NCI-H146 (cell line): ENCODE measurements around the gene SDC4.
"Not testable (repeated sequence)": the region's sequence is repeated elsewhere in the genome, so short reads cannot be mapped to it uniquely, and the experiment has no call there.

Experiments used
- DNase-seq: peaks from one replicate; lab custom pipeline; 2025; lab: John Stamatoyannopoulos, UW

The SDC4 gene

DNA sequence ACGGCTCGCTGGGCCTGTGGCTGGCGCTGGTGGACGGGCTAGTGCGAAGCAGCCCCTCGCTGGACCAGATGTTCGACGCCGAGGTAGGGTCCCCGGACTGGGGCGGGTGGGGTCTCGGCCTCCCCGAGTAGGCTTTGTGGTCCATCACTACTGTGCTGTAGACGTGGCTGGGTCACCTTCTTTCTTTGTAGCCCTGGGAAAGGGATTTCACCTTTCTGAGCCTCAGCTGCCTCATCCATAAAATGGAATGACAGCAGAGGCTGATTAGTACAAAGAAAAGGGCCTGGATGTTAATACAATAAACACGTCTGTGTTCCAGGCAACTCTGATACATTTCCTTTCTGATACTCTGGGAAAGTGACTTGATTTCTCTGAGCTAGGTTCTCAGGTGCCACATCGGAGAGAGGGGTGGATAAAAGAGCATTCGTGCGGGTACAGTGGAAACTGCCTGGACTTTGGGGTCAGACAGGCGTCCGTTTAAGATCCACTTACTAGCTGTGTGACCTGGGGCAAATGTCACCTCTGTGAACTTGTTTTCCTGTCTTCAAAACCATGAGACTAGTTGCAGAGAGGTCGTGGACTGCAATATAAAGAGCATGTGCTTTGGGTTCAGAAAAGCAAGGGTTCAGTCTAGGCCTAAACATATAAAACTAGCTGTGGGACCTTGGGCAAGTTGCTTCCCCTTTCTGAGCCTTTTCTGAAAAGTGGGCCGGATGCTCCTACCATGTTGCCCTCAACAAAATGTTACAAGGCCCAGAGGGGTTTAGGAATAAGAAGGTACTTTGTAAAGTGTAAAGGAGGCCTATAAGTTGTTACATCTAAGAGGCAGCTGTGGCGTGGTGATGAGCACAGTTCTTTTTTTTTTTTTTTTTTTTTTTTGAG, 15.6 kb upstream of the SDC4 start:
- no peak for DNase-seq

DNA sequence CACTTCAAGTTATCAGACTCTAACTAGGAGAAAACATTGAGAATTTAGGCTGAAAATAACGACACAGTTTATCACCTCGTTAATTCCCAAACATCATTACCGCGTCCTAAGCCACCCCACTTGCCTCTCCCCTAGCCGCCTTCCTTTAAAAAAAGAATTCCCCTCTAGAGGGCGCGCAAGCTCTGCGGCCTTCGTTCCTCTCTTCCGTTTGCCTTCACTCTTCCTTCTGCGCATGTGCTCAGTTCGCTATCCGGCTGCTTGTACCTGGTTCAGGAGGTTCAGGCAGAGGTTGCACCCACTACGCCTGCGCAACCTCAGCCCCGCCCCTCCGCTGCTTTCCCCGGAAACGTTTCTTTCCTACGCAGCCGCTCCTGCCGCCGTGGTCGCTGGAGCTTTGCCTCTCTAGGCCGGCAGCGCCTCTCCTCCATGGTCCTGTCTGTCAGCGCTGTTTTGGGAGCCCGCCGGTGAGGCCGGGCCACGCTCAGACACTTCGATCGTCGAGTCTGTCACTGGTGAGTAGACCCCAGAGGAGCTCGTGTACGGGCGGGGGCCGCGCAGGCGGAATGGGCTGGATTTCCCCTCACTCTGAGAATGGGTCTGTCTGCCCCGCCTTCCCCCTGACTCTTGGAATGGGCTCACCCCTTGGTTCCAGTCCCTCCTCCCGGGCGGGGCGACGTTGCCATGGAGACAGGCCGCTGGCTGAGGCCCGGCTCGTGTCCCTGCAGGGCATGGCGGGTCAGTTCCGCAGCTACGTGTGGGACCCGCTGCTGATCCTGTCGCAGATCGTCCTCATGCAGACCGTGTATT, 14.8 kb upstream of the SDC4 start, which contains the start of gene SYS1:
SYS1 (plus strand) TSS at position 353 of the 807 bp plus-strand sequence; CDS start at position 729, 376 bp downstream.
- DNase-seq = peak; percentile 99

DNA sequence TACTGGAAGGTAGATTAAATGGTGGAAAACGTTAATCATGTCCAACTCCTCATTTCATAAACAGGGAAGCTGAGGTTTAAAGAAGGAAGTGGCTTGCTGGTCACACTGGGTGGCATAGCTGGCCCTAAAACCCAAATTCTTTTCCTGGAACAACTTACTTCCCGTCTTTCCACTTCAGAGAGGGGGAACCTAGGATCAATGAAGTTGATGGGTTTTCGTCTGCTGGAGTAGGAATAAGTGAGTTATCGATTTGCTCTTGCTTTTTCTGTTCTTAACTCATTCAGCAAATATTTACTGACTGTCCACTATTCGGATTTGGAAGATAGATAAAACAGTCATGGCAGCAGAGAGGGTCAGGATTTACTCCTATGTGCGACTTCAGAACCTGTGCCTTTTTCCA, 13.6 kb upstream of the SDC4 start:
- DNase-seq = no peak

DNA sequence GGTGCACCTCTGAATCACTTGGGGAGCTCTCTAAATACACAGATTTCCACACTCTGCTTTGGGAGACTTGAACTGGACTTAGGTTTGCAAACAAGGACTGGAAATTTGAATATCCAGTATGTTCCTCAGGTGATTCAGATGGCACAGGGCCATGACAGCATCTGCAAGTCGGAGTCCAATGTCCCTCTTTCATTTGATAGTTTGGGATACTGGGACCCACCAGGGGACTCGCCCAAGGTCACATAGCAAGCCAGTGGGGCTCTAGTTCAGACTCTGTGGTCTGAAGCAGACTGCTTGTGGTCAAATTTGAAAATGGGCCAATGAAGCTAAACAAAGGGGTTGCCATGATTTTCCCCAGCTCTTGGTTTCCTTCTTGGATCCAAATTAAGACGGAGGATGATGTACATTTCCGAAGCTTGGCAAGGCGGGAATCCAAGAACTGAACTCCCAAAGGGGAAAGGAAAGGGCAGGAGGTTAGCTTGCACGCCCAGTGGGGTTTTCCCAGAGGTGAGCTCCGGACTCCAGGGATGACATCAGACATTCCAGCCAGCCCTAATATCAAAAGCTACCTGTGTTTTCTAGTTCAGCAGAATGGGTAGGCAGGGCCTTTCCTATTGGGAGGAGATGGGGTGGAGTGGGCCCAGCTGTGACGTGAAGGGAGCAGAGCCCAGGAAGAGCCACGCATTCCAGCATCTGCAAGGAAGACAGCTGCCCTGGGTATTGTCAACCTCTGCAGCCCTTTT, 11.4 kb upstream of the SDC4 start:
- DNase-seq = no peak

DNA sequence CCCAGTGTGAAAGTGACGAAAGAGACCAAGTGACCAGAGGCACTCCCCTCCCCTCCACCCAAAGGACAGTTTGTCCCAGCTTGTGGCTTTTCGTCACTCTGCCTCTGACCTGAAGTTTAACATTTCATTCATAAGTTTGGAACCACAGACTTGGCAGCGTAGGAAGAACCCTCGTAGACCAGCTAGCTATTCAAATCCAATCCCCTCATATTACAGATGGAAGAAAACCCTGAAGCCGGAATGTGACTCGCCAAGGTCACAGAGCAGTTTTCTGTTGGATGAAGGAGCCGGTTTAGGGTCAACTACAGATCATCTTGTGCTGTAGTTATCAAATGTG, 10.8 kb upstream of the SDC4 start:
- no peak for DNase-seq

DNA sequence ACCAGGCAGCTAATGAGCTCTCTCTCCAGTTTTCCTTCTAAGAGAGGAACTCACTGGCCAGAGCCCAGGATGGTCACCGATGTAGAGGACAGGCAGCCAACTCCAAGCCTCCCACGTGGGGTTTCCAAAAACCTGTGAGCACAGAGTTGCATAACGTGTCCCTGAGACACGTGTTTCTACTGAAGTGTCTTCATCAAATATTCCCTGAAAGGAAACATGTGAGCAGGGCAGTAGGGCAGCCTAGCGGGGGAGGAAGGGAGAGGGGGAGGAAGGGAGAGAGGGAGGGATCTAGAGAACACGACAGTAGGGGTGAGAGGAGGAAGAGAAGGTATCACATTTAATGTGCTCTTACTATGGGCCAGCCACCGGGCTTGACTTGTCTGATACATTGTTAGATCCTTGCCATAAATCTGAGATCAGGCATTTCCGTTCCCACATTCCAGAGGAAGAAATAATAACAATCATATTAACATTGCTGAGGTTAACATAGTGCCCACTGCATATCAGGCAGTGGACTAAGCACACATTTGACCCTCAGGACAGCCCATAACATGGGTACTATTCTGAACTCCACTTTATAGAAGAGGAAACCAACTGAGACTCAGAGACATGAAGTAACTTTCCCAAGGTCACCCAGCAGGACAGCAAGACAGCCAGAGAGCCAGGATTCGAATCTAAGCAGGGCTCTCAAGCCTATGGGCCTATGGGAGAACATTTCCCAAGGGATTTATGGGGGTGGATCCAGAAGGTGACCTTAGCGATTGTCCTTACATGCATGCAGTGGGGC, 10.3 kb upstream of the SDC4 start:
- no peak for DNase-seq

DNA sequence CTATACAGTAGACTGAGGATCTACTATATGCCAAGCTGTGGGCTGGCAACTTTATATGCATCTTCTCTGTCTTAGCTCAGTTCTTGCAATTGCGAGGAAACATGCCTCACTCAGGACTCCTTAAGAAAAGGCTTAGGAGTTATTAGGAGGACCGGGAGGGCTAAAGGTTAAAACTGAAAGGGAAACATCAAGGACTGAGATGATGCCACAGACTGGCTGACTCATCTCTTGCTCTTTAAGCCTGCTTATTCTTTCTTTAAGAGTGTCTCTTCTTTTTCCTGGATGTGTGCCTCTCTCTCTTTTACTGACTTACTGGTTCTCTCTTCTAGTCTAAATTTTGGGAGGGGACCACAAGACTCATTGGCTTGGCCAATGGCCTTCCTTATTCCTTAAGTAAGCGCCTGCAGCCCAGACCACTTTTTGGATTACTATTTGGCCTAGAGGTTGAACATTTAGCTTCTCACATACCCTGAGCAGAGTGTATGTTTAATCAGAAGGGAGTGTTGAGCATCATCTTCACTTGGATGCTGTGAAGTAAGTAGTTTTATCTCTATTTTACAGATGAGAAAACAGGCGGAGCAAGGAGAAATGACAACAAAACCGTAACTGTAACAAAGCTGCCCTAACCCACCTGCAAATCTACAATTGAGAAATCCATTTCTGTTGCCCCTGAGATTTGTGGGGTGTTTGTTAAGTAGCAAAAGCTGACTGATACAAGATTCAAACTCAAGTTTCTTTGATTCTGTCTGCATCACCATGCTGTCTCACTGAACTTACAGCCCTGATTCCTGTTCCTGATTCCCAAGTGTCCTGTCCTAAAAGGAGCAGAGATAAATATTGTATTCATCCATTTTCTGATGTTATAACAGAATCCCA, 7.2 kb upstream of the SDC4 start:
- DNase-seq = no peak

DNA sequence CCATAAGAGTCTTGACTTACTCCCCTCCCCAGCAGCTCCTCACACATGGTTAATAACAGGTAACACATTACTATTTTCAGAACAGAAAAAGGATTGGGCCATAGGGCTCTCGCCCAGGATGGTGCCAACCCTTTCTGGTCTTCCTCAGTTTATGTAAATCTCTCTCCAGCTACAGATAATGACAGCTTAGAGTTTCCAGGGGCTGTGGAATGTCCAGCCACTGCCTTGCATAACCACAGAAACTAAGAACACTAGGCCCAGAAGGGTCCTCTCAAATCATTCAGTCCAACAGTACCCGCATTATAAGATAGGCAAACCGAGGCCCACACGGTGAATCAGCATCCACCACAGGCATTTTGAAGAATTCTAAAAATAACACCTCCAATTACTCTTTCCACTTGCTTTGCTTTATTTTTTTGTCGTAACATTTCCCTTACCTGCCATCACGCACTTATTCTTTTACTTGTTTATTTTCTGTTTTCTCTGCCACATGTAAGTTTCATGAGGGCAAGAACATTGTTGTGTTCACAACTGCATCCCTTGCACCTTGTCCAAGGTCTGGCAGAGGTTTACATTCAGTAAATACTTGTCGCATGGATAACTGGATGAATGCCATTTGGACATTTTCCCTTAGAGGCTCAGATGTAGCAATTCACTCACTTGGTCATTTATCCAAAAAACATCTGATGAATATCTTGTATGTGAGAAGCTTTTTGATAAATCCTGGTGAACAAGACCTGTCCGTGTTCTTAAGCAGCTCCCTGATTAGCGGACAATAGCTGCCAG, 6.4 kb upstream of the SDC4 start:
- DNase-seq = no peak

DNA sequence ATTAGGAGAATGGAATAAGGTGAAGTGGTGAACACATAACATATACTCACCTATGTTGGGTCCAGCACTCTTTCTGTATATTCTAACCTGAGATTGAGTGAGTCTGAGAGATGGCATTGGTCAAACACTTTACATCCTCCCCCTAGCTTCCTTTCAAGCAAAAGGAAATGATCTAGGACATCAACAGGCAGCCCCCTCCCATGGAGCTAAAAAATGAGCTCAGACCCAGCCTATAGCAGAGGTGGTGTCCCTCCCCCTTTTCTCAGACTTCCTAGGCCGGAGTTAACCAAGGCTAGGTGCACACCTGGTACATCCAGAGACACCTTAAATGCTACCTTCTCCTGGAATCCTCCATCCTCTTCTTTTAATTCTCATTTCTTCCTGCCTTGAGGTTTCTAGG, 5.5 kb upstream of the SDC4 start:
- no peak for DNase-seq

DNA sequence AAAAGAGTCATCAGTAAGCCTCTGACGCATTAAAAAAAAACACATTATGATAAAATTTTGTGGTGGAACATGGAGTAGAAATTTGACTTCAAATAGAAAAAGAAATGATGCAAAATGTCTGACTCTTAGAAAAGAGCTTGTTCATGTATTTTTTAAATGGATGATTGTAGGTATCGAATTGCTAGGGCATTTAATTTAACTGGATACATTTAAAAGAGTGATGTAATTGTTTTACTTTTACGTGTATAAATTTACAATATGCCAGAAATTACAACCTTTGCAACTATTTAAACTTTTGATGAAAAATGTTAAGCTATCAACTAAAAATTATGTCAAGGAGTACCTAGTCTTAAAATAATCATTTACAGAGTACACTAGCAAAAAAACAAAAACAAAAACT, 4.5 kb upstream of the SDC4 start:
- DNase-seq = no peak

DNA sequence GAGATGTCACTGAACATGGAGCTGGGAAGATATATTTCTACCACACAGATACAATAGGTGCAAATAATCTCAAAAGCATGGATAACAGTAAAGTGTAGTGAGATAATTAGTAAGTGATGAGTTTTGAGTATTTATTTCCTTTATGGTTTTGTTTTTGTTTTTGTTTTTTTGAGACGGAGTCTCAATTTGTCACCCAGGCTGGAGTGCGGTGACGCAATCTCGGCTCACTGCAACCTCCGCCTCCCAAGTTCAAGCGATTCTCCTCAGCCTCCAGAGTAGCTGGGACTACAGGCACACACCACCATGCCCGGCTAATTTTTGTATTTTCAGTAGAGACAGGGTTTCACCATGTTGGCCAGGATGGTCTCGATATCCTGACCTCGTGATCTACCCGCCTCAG, 2.6 kb upstream of the SDC4 start:
- not testable (repeated sequence) for DNase-seq

DNA sequence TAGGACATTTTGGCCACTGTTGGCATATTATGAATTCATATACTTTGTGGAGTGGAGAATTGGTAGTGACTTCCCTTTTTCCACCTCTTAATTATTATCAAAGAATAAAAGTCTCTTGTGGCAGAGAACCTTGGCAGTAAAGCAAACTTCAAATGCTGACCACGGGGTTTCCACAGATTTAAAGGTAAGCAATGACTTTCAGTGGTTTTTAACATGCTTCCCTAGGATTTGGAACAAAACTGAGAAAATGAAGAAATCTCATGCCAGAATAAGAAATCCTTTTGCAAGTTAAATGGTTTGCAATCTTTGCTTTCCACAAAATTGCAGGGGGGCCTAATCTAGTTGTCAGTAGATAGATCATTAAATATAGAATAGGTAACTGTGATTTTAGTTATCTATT, 2.0 kb upstream of the SDC4 start:
- DNase-seq = no peak

DNA sequence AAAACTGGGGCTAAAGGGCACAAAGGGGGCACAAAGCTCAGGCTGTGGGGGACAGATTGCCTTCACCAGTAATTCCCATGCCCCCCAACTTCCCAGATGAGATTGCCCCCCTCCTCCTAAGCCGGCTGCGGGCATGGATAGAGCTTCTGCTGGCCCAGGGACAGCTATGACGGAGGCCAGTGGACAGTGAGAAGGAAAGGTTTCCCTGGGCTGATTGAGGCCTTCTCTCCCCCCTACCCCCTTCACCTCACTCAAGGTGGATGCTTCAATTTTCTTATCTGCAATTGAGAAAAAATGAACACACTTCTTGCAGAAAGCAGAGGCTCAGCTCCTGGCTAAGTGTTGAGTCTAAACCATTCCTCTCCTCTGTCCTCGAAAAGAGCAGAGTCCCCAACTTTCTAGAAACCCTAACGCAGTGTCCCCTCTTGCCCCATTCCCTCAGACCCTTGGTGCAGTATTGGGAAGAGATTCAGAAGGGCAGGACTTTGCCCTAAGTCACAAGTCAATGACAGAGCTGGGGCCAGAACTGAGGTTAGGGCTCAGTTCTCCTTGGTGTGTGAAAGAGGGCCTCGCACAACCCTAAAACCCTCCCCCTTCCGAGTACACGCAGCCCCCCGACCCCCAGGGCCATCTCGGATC, 808 bp downstream of the SDC4 start:
- no peak for DNase-seq

DNA sequence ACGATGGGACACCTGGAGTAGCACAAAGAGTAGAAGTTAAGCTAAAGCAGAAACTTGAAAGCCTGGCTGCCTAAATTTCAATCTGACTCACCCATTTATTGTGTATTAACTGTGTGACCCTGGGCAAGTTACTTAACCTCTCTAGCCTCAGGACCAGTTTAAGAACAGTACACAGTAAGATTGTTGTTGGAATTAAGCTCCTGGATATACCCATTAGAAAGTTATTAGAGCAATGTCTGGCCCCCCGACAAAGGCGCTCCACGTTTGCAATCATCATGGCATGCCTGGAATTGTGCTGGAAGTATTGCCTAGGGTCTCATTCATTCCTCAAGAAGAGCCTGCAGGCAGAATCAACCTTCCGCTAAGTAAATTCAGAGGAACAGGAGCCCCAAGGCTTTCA, 1.4 kb downstream of the SDC4 start:
- DNase-seq = no peak

DNA sequence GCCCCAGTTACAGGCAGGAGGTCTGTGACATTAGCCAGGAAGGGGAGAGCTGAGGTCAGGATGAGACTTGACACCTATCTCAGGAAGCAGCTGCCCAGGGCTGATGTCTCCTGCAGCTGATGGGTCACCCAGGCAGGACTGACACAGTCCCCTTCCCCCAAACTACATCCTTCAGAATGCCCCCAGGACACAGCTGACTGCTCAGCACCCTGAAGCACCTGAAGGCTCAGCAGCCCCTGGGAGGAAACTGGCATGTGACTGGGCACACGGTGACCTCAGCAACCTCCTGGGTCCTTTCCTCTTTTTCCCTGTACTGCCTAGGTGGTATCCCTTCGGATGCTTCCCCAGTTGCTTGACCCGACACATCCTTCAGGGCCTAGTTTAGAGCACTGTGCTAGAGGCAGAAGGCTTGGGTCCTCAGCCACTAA, 1.9 kb downstream of the SDC4 start:
- no peak for DNase-seq

DNA sequence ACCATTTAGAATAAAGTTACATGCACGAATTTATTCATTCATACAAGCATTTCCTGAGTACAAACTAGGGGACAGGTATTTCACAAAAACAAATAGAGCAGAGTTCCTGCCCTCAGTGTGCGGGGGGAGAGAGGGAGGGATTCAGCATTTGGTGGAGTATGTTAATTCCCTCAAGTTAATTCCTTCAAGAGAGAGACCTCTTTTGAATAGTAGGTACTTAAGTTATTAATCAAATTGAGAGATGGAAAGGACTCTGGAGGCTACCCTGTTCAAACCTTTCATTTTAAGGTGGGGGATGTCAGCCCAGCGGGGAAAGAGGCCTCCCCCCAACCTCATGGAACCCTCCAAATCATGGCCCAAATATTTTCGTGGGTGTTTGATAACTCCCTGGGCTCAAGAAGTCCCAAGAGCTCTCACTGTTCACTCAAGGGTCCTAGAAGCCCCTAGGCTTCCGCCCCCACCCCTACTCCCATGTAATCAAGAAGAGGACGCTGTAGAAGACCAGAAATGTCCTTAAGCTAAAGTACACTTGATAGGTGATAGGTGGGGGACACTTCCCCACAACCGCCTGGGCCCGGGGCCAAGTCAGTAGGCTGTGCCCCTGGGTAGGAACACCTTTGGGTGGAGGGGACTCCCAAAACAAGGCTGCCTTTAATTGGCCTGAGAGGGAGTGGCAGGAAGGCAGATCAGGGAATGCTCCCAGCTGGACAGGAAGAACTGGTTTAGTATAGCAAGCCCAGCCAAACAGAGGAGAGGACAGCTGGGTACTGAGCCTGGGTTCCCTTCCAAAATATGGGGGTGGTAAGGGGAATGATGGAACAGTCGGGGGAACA, 2.9 kb downstream of the SDC4 start:
- DNase-seq = no peak

DNA sequence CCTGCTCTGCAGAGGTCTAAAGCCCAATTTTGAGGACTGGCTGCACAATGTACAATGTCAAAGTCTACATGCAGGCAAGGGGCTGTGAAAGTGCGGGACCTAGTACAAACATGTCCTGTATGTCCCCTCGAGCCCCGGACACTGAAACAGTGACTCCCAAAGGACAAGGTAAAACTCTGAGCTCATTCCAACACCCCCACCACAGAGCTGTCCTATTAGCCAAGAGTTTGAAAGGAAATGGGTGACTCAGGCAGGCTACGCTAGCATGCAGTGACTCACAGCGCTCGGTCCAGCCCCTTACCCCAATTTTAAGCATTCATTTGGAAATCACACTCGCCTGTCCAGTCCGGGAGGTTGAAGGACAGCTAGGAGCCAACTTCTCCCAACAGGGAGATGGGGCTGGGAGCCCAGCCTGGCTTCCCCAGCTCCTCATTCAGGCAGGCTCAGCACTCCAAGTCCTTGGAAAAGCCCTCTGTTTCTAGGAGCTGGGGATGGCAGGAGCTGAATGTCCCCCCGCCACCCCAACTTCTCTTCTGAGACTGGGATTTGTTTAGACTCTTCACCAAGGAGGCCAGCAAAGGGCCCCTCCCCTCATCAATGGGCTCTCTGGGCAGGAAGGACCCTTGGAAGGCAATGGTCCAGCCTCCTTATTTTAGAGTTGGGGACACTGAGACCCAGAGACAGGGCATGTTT, 3.9 kb downstream of the SDC4 start:
- no peak for DNase-seq
